ENCODE data around the gene ARMH3. TPM values are rescaled to one million over a fixed set of nuclear protein-coding genes. Genes with fewer than 3 reads are reported as not detected.

The ARMH3 gene
- total RNA-seq, 2 experiments from 2014 or later, result 7.9 to 24.3 TPM

DNA sequence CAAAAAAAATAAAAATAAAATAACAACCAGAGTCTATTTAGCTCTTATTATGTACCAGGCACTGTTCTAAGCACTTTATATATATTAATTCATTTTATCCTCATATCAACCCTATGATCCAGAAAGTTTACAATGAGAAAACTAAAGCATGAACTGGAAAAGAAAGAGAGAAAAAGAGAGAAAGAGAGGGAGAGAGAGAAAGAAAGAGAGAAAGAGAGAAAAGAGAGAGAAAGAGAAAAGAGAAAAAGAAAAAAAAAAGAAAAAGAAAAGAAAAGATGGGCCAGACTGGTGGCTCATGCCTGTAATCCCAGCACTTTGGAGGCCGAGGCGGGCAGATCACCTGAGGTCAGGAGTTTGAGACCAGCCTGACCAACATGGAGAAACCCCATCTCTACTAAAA lies 9.9 kb downstream of the ARMH3 start:
- Histone ChIP-seq H3K36me3 (ENCODE audit: insufficient read depth, low read length) (peaks cover 11% of the 10 kb centered on the region), H3K79me2 (ENCODE audit: insufficient read depth, low read depth, low read length) (peaks cover 16% of the 10 kb centered on the region), H3K27ac (ENCODE audit: low read depth, low read length, poor library complexity, severe bottlenecking) (no peak overlapping the region), H2AFZ (ENCODE audit: low read length) (no peak overlapping the region), H3K4me1 (ENCODE audit: insufficient read depth, low read length, poor library complexity, severe bottlenecking) (no peaks in the 10 kb centered on the region), H3K9me2 (ENCODE audit: insufficient read depth, low read length) (no peaks in the 10 kb centered on the region), H3K4me2 (ENCODE audit: low read length) (no peak overlapping the region), H3K4me3 (ENCODE audit: low read depth, low read length, poor library complexity, severe bottlenecking) (no peak overlapping the region), H4K20me1 (ENCODE audit: insufficient read depth, low read length) (no peaks in the 10 kb centered on the region), H3K9me3 (ENCODE audit: low read length) (no peaks in the 10 kb centered on the region)
- no peak for DNase-seq (ENCODE audit: low spot score)
- no TSS peak for BruUV-seq (replicated peaks)
- ChIA-PET CTCF (ENCODE audit: unreplicated experiment) (no interaction called here), POLR2A (no interaction called here)
- TF ChIP-seq, protein P1, sequence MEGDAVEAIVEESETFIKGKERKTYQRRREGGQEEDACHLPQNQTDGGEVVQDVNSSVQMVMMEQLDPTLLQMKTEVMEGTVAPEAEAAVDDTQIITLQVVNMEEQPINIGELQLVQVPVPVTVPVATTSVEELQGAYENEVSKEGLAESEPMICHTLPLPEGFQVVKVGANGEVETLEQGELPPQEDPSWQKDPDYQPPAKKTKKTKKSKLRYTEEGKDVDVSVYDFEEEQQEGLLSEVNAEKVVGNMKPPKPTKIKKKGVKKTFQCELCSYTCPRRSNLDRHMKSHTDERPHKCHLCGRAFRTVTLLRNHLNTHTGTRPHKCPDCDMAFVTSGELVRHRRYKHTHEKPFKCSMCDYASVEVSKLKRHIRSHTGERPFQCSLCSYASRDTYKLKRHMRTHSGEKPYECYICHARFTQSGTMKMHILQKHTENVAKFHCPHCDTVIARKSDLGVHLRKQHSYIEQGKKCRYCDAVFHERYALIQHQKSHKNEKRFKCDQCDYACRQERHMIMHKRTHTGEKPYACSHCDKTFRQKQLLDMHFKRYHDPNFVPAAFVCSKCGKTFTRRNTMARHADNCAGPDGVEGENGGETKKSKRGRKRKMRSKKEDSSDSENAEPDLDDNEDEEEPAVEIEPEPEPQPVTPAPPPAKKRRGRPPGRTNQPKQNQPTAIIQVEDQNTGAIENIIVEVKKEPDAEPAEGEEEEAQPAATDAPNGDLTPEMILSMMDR (conservative IDR thresholded peaks at IDR 0.05; ENCODE audit: low read length), result no peak
- no peak for TF ChIP-seq EZH2phosphoT487 (IDR thresholded peaks at IDR 0.05; ENCODE audit: borderline replicate concordance, low read depth, low read length)
- intact Hi-C loops (cut with micrococcal nuclease; ENCODE audit: unreplicated experiment), result no loop called here

DNA sequence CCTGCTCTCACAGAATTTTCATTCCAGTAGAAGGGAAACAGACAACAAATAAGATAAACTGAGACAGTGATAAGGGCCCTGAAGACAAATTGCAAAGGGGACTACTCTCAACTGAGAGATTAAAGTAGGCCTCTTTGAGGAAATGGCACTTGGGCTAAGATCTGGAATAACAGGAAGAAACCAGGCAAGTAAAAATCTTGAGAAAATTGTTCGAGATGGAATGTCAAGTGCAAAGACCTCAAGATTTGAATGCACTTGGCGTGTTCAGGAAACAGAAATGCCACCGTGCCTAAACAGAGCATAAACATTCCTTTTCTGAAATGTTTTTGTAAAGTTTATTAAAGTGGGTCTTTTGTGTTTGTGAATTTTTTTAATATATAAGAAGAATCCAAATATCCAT lies 10.7 kb downstream of the ARMH3 start:
- DNase-seq (ENCODE audit: low spot score), result no peak
- POLR2A ChIA-PET, result no interaction called here
- Histone ChIP-seq H2AFZ (ENCODE audit: low read length) (no peak overlapping the region), H3K27ac (ENCODE audit: low read depth, low read length, poor library complexity, severe bottlenecking) (no peak overlapping the region), H3K9me2 (ENCODE audit: insufficient read depth, low read length) (no peaks in the 10 kb centered on the region), H3K79me2 (ENCODE audit: insufficient read depth, low read depth, low read length) (peaks cover 15% of the 10 kb centered on the region), H4K20me1 (ENCODE audit: insufficient read depth, low read length) (no peaks in the 10 kb centered on the region), H3K36me3 (ENCODE audit: insufficient read depth, low read length) (peaks cover 11% of the 10 kb centered on the region), H3K4me2 (ENCODE audit: low read length) (no peak overlapping the region), H3K4me3 (ENCODE audit: low read depth, low read length, poor library complexity, severe bottlenecking) (no peak overlapping the region), H3K4me1 (ENCODE audit: insufficient read depth, low read length, poor library complexity, severe bottlenecking) (no peaks in the 10 kb centered on the region), H3K9me3 (ENCODE audit: low read length) (no peaks in the 10 kb centered on the region)
- BruUV-seq (replicated peaks), result no TSS peak
- TF ChIP-seq EZH2phosphoT487 (IDR thresholded peaks at IDR 0.05; ENCODE audit: borderline replicate concordance, low read depth, low read length), result no peak
- TF ChIP-seq, protein P1 (conservative IDR thresholded peaks at IDR 0.05; ENCODE audit: low read length), result no peak
- intact Hi-C loops (cut with micrococcal nuclease; ENCODE audit: unreplicated experiment), result no loop called here
- CTCF ChIA-PET (ENCODE audit: unreplicated experiment), result no interaction called here

DNA sequence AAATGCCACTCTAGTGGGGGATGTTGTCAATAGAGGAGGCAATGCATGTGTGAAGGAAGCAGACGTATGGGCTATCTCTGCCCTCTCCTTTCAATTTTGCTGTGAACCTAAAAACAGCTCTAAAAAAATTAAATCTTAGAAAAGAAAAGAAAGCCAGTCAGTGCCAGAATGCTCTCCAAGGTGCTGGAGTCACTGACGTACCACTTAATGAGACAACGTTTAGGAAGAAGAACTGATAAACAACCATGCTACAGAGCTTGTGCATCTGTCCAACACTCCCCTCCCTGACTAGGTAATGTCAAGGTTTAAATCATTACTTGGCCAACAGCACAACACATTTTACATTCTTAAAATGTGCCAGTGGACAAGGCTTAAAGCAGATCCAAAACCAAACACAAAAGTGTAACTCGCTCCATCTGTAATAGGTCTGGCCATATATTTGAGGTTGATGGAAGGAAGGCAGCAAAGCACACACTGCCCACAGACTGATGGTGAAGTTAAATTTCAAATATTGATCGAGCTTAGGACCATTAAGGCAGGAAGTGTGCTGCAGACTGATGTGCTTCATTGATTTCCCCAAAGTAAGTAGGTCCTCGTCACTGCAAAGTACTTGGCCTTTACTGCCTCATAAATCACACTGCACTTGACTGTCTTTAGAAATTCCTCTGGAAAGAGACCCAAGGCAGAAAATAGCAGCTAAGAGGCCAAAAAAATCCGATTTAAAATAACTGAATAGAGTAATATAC lies 15.5 kb downstream of the ARMH3 start:
- ChIA-PET CTCF (ENCODE audit: unreplicated experiment) (no interaction called here), POLR2A (no interaction called here)
- intact Hi-C loops (cut with micrococcal nuclease; ENCODE audit: unreplicated experiment), result no loop called here
- H3K9me2 ChIP-seq (ENCODE audit: insufficient read depth, low read length), result no peaks in the 10 kb centered on the region
- H3K4me1 ChIP-seq (ENCODE audit: insufficient read depth, low read length, poor library complexity, severe bottlenecking), result no peaks in the 10 kb centered on the region
- H4K20me1 ChIP-seq (ENCODE audit: insufficient read depth, low read length), result no peaks in the 10 kb centered on the region
- no peaks in the 10 kb centered on the region for H3K9me3 ChIP-seq (ENCODE audit: low read length)
- H2AFZ ChIP-seq (ENCODE audit: low read length), result no peak overlapping the region
- peaks cover 5% of the 10 kb centered on the region for H3K79me2 ChIP-seq (ENCODE audit: insufficient read depth, low read depth, low read length)
- H3K4me2 ChIP-seq (ENCODE audit: low read length), result no peak overlapping the region
- TF ChIP-seq, protein P1 (conservative IDR thresholded peaks at IDR 0.05; ENCODE audit: low read length), result no peak
- TF ChIP-seq EZH2phosphoT487 (IDR thresholded peaks at IDR 0.05; ENCODE audit: borderline replicate concordance, low read depth, low read length), result no peak
- BruUV-seq (replicated peaks), result no TSS peak
- no peak overlapping the region for H3K27ac ChIP-seq (ENCODE audit: low read depth, low read length, poor library complexity, severe bottlenecking)
- peaks cover 36% of the 10 kb centered on the region for H3K36me3 ChIP-seq (ENCODE audit: insufficient read depth, low read length)
- no peak overlapping the region for H3K4me3 ChIP-seq (ENCODE audit: low read depth, low read length, poor library complexity, severe bottlenecking)
- DNase-seq (ENCODE audit: low spot score), result no peak
